Islet precursor cell (in vitro differentiated cells): ENCODE measurements around the gene NKAPL.
"Not testable (repeated sequence)": the region's sequence is repeated elsewhere in the genome, so short reads cannot be mapped to it uniquely, and the experiment has no call there.

Experiments
- DNase-seq: peaks from one replicate; pipeline ENCODE4 v3.0.0-alpha.2; 2018

The NKAPL gene

DNA sequence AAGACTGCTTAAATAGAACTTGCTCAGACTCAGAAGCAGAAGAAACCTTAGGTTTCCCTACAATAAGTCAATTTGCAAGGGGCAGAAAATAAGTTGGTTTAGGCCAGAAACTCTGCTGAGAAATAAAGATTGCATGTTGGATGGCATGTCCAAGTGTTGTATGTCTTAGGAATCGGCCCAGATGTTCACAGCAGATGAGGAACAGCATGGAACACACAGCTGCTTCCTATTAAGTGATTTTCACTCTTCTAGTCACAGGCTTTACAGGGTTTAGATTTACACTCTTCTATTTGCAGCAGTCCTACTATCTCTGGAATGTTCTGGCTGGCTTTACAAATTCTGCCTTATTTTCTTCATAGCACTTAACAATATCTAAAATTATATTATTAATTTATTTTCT is 10.2 kb upstream of the NKAPL start:
- DNase-seq = no peak

DNA sequence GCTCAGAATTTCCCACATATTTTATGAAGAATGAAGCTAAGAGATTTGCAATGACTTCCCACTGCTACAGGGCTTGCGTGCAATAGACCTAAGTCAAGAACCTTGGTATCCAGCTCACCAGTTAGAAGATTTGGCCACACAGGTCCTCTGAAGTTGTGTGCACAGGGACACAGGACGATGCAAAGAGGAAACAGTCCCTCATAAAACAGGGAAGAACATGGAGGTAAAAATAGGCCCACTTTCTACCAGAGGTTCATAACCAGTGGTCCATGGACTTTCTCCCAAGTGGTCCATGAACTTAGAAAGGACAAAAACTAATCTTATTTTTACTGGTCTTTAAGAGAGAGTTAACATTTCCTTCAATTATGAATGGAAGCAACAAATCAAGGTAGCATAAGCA is 8.3 kb upstream of the NKAPL start:
- no peak for DNase-seq

DNA sequence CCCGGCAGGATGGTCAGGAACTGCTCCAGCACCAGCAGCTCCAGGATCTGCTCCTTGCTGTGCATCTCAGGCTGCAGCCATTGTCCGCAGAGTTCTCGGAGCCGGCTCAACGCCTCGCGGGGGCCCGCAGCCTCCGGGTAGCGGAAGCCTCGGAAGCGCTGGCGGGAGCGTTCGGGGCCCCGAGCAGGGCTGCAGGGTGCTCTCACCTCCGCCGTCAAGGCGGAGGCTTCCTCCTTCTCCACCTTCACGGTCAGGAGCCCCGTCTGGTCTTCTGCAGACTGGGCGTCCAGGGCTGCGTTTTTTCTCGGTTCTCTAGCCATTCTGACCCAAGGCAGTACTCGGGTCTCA is 7.5 kb upstream of the NKAPL start:
- DNase-seq = peak; percentile 61

DNA sequence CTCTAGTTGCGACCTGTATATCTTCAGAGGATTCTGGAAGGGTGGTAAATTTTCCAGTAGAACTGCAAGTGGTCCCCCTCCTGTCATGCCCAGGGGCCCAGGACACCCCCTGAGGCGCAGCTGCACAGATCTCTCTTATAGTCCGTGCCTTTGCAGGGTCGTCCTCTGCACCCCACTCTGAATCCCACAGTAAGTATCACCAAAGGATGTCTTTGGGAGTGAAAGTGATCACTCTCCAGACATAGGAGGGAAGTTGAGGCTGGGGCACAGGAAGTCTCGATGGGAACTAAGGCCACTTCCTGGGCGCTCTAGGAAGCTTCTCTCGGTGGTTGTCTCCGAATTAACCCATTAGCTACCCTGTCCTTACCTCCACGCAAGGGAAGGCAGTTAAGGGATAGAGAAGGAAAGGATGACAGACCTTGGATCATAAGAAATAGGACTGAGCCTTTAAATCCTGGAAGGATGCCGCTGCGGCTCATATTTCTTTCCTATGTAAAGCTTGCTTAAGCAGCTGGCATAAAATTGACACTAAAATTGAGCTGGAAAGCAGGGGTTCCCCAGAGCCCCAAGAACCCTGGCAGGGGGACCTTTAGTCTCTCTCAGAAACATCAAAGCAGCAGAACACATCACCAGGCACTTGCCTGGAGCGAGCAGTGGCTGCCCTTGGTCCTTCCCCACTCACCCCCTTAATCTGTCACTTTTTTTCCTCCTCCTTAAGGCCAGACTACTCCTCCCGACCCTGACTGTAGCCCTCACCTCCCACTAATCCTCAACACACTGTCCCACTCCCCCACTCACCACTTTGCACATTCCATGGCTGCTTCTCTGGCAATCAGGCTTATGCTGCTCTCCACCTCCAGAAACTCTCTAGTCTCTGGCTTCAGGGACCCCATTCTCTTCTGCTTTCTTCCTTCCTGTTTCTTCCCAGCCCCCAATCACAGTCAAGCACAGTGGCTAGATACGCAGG is 6.8 kb upstream of the NKAPL start, which contains the start of gene ZKSCAN4:
ZKSCAN4 (minus strand) TSS at position 261 of the 967 bp plus-strand sequence. CDS start 289 bp downstream, outside the sequence.
- peak; percentile 88 for DNase-seq

DNA sequence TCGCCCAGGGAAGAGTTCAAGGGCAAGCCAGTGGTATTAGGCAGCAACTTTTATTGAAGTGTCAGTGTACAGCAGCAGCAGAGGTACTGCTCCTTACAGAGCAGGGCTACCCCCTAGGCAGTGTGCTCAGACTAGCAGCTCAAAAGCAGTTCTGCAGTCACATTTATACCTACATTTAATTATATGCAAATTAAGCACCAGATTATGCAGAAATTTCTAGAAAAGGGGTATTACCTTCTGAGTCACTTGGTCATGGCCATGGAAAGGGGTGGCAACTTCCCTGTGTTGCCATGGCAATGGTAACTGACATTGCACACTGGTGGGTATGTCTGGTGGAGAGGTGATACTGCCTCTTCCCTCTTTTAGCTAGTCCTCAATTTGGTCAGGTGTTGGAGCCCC is 5.0 kb upstream of the NKAPL start:
- DNase-seq = no peak

DNA sequence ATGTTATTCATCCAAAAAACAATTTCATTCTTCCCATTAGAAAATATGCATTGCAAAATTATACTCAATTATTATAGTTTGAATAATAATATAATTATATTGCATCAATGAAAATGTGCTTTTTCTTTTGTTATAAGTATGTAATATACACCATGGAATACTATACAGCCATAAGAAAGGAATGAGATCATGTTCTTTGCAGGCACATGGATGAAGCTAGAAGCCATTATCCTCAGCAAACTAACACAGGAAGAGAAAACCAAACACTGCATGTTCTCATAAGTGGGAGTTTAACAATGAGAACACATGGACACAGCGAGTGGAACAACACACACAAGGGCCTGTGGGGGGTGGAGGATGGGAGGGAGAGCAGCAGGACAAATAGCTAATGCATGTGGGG is 2.1 kb upstream of the NKAPL start:
- DNase-seq = no peak

DNA sequence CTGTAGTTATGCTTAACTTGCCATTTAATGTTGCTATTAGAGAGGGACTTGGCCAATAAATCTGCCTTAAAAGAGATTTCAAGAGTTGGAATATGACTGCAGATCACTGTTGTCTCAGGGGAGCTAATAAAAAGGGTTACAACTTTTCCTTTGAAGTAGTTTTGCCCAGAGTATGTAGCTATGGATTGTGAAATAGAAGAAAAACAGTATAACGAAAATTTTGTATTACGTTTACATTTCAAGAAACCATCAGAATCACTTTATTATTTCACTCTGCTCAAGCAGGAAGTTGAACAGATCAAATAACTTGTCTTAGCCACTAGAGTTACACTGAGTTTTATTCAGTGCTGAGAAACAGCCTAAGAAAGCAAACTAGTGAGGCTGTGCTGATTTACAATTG is 4.8 kb downstream of the NKAPL start:
- no peak for DNase-seq

DNA sequence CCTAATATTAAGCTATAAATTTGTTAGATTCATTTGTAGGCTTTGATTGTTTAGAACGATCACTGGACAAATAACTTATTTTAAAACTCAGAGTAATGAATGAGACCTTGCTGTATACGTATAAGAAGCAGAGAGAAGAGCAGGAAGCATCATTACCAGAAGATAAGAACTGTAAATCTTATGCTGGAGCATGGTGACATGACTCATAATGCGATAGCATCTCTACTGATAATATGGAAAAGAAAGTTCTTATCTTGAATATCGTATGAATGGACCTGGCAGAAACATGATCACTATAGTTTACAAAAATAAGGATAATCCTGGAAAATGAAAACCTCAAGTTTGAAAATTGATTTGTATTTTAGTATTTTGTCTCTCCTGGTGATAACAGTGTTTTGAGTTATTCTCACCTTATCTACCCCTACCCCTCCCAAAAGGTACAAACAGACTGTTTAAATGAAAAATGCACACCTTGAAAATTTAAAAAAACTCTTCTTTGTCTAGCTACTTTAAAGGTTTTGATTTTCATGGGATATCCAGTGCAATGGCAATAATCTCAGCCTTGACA is 5.8 kb downstream of the NKAPL start:
- no peak for DNase-seq

DNA sequence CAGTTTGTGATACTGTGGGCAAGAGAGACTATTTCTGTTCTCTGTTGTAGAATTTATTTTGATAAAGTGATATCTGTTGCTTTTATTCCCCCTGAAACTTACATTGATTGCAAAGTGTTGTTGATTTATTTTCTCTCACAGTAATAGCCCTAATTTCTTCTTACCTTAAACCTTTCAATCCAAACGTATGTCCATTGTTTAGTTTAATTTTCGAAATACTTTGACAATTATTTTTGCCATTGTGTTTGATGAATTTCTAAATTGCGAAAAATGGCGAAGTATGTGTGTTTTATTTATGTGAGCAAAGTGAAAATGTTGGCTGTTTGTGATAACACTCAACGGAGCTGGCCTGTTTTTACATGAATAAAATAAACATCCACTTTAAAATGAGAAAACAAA is 7.5 kb downstream of the NKAPL start:
- no peak for DNase-seq

DNA sequence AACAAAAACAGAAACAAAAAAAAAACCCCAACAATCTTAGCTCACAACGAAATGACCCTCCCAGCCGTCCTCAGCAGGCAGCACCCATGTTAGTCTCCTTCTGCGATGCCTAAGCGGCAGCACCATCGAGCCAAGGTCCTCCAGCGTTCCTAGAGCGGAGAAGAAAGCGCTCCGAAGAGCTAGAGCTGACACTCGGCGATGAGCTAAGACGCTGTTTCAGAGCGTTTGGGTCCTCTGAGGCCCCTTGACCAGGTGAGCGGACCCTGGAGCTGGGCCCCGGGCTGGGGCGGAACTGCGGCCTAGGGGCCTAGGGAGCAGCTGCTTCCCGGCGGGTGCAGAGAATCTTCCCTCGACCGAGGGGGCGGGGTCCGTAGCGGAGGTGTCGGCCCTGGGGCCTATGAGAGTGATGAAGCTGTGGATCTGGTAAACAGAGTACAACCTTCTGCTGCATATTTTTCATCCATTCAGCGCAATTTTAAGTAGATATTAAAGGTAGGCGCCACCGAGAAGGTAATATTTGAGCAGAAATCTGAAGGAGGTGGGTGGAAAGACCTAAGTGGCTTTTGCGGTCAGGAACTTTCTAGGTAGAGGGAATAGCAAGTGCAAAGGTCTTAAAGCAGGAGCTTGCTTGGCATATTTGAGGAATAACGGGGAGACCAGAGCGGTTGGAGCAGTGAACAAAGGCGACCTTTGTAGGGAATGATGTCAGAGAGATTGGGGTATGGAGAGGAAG is 8.0 kb downstream of the NKAPL start, which contains the start of gene ZSCAN26:
ZSCAN26 (plus strand) TSS at position 182 of the 733 bp plus-strand sequence. CDS start 4,777 bp downstream, outside the sequence.
- peak; percentile 95 for DNase-seq

DNA sequence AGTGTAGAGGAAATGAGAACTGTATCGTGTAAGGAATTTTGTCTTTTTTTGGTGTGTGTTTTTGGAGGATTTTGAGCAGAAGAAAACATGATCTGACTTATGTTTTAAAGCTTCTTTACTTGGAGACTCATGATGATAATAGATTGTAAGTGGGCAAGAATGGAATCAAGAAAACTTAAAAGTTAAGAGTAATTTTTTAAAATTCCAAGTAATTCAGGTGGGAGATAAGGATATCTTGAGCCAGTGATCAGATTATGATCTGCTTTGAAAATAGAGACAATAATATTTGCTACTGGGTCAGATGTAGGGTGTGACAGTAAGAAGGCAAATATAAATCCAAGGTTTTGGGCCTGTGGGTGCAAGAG is 8.6 kb downstream of the NKAPL start:
- DNase-seq = no peak

DNA sequence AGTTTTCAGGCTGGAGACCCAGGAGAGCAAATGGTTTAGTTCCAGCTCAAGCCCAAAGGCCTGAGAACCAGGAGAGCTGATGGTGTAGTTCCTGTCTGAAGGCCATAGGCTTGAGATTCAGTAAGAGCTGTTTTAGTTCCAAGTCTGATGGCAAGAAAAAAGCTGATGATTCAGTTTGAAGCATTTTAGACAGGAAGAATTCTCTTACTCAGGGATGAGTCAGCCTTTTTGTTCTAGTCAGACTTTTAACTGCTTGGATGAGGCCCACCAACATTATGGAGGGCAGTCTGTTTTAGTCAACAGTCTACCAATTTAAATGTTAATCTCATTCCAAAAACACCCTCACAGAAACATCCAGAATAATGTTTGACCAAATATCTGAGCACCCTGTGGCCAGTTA is 10.4 kb downstream of the NKAPL start:
- DNase-seq = no peak

DNA sequence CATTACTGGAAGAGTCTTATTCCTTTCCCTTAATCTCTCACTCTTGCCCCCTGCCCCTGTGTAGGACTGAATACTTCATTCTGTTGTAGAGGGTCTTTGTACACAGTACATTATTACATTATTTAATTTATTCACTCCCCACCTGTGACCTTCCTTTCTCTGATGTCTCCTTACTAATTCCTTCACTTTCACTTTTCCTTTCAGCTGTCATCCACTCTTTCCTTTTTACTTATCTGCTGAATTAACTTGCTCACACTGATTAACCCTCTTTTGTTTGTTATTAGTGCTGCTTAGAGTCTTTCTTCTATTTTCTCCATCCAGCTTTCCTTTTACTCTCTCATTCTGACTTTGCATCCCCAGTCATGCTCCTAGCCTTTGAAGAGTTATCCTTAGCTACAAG is 15.8 kb downstream of the NKAPL start:
- DNase-seq = no peak

DNA sequence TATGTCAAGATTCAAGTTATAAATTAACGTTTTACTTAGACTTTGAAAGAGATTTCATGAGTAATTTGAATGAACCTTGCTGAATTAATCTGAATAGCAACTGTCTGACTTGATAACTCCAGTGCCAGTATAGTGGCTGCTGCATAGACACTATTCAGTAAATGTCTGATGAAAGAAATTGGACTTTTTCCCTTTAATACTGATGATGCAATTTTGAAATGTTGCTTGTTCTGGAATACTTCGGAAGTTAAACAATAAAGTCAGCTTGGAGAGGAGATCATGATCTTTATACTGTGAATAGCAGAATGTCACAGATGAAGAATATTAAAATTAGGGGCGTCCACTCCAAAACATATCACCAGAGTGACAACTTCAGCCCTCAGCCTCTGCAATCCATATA is 18.6 kb downstream of the NKAPL start:
- no peak for DNase-seq

DNA sequence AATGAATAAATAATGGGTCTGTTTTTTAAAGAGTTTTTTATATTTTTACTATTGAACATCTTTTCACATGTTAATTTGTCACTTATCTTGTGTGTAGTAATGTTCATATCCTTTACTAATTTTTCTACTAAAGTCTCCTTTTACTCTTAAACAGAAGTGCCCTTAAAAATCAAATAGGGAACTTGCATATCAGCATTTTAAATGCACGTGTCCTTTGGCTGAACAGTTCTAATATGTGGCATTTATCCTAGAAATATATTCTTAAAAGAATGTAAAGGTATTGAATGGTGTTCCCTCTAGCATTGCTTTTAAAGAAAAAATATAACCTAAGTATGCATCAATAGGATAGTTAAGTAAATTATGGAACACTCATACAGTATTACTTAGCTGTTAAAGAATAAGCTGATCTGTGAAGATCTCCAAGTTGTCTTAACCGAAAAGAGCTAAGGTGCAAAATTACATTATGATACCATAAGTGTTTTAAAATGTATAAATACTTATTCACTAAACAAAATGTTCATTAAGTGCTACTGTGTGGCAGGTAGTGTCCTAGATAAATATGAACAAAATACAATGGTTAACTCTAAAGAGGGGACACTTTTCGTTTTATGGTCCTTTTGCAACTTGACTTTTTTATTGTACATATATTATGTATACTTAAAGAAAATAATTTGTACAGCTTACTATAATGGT is 21.6 kb downstream of the NKAPL start:
- no peak for DNase-seq

DNA sequence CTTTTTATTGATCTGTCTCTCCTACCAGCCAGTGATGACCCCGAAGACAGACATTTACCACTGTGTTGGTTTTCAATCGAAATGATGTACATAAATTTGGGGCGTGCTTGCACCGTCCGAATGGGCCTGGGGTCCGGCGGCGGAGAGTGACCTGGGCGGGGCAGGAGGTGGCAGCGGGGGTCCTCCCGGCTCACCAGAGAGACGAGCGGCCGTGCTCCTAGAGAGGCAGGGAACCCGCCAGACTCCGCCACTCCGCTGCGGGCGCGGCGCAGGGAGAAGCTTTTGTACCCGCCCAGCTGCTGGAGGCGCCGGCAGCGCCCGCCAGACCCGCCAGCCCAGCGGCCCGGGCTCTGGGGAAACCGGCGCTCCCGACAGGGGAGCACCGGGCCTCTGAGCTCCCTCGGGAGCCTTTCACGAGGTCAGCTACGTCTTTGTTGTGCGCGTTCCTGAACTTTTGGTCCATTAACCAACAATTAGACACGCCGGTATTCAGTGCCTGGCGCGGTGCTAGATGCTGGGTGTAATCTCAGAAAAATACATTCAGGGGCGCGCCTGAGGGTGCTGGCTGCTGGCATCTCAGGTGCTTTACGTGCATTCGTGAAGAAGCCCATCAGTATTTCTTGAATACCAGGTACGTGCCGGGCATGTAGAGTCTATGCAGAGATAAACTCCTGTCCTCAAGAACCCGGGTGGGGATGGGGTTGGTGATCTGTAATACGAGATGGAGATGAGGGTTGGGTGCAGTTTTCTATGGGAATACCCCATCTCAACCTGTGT is 22.4 kb downstream of the NKAPL start, which contains the start of gene PGBD1:
PGBD1 (plus strand) TSS at position 285 of the 777 bp plus-strand sequence. CDS start 2,242 bp downstream, outside the sequence.
- DNase-seq = peak; percentile 91

DNA sequence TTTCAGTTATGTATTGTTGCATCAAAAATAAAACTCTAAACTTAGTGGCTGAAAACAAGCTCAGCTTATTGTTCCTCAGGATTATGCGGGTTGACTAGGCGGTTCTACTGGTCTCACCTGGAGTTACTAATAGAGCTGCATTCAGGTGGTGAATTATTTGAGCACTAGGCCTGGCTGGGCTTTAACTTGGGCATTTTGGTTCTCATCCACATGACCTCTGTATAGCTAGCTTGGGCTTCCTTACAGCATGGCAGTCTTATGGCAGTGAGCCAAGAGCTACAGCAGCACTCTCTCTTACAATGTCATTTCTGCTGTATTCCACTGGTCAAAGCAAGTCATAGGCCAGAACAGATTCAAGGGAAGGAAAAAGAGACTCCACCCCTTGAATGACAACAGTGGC is 23.8 kb downstream of the NKAPL start:
- DNase-seq = no peak

DNA sequence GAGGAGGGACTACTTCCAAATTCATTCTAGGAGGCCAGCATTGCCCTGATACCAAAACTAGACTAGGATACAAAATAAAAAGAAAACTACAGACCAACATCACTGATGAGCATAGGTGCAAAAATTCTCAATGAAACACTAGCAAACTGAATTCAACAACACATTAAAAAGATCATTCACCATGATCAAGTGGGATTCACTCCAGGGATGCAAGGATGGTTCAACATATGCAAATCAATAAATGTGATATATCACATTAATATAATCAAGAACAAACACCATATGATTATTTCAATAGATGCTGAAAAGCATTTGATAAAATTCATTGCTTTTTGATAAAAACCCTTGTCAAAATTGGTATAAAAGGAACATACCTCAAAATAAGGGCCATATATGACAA is 32.5 kb downstream of the NKAPL start:
- no peak for DNase-seq

DNA sequence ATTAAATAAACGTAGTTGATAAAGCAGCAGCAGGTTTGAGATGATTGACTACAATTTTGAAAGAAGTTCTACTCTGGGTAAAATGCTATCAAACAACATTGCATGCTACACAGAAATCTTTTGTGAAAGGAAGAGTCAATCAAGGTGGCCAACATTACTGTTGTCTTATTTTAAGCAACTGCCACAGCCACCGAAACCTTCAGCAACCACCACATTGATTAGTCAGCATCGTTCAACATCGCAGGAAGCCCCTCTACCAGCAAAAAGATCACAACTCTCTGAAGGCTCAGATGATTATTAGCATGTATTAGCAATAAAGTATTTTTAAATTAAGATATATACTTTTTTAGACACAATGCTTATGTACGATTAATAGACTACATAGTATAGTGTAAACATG is 36.2 kb downstream of the NKAPL start:
- DNase-seq = no peak

DNA sequence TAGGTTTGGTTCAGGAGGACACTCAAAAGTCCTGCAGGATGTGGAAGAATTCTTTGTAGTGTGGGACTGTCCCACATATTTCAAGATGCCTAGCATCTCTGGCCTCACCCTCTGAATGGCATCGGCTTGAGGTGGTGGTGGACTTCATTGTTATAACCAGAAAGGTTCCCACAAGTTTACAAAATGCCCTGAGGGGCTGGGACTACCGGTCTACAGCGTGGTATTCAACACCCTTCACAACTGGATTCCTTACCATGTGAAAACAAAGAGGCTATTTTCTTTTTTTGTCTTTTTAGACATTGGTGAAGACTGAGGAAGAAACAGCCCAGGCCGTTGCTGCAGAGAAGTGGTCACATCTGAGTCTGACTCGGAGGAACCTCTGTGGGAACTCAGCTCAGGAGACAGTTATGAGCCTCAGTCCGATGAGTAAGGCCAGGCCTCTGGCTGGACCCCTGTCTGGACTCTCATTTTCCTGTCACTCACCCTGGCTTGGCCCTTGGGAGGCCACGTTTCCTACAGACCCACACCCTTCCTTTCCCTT is 37.5 kb downstream of the NKAPL start:
- peak; percentile 91 for DNase-seq

DNA sequence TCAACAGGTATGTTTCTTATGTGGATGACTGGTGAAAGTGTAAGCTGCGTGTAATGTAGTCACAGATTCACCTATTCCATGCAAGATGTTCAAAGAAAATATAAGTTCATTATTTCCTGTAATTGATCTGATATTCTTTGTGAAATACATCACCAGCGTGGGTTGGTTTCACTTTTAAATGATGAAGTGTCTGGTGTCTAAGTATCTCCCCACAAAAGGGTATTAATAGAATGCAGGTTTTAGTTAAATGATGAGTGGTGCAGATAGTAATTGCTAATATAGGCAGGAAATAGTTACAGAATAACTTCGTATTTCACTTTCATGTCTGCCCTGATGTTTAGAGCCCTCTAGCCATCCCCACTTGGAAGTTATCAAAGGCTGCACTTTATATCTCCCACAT is 44.5 kb downstream of the NKAPL start:
- no peak for DNase-seq

DNA sequence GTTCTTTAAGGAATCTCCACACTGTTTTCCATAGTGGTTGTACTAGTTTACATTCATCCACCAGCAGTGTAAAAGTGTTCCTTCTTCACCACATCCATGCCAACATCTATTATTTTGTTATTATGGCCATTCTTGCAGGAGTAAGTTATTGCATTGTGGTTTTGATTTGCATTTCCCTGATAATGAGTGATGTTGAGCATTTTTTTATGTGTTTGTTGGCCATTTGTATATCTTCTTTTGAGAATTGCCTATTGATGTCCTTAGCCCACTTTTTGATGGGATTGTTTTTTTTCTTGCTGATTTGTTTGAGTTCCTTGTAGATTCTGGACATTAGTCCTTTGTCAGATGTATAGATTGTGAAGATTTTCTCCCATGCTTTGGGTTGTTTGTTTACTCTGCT is 47.3 kb downstream of the NKAPL start:
- DNase-seq = not testable (repeated sequence)
